Measurements from ENCODE around the gene TEX101. TPM values are rescaled to one million over a fixed set of nuclear protein-coding genes. Genes with fewer than 3 reads are reported as not detected.

Gene TEX101
- total and polyA plus RNA-seq, 2 experiments from 2014 or later, result not detected

- Histone ChIP-seq H3K36me3 (no peaks in the 10 kb centered on the region), H3K9me3 (ENCODE audit: low read depth) (no peaks in the 10 kb centered on the region), H3K4me1 (ENCODE audit: low read depth) (no peaks in the 10 kb centered on the region), H3K27me3 (peaks cover 12% of the 10 kb centered on the region), H3K4me3 (no peak overlapping the region), H3K27ac (no peak overlapping the region)
- no peak for TF ChIP-seq CTCF (IDR thresholded peaks at IDR 0.05; ENCODE audit: low read depth, low read length)
- DNase-seq (ENCODE audit: low read depth in 1 of 2, low spot score in 1 of 2), result no peak
Measured at GRCh38 chr19:43467276-43467675, 52.6 kb downstream of the TEX101 start.

- TF ChIP-seq CTCF (IDR thresholded peaks at IDR 0.05; ENCODE audit: low read depth, low read length), result no peak
- Histone ChIP-seq H3K4me1 (ENCODE audit: low read depth) (no peaks in the 10 kb centered on the region), H3K27ac (no peak overlapping the region), H3K9me3 (ENCODE audit: low read depth) (no peaks in the 10 kb centered on the region), H3K36me3 (no peaks in the 10 kb centered on the region), H3K4me3 (no peak overlapping the region), H3K27me3 (peaks cover 12% of the 10 kb centered on the region)
- peak in 1 of 2 donors; percentile 50 for DNase-seq (ENCODE audit: low read depth in 1 of 2, low spot score in 1 of 2)
Measured at GRCh38 chr19:43467730-43468129, 53.0 kb downstream of the TEX101 start.

Other genes with a start within 250 kb of the TEX101 start
- not detected in 2 replicates for gene PSG5, start 228.4 kb upstream of the TEX101 start, total RNA-seq
- gene PSG5, start 228.4 kb upstream of the TEX101 start, polyA plus RNA-seq, result not detected in 2 replicates
- not detected in 2 replicates for gene PSG4, start 209.3 kb upstream of the TEX101 start, total RNA-seq
- gene PSG4, start 209.3 kb upstream of the TEX101 start, polyA plus RNA-seq, result not detected in 2 replicates
- gene PSG9, start 145.4 kb upstream of the TEX101 start, total RNA-seq, result not detected in 2 replicates
- not detected in 2 replicates for gene PSG9, start 145.4 kb upstream of the TEX101 start, polyA plus RNA-seq
- not detected in 2 replicates for gene CD177, start 61.2 kb upstream of the TEX101 start, total RNA-seq
- gene CD177, start 61.2 kb upstream of the TEX101 start, polyA plus RNA-seq, result not detected in 2 replicates
- 0.67 and 3.2 TPM in 2 replicates for gene LYPD3, start 50.7 kb downstream of the TEX101 start, total RNA-seq
- gene LYPD3, start 50.7 kb downstream of the TEX101 start, polyA plus RNA-seq, result 0.73 and 3.5 TPM in 2 replicates
- gene PHLDB3, start 89.9 kb downstream of the TEX101 start, total RNA-seq, result 19.0 and 45.9 TPM in 2 replicates
- 11.2 and 20.0 TPM in 2 replicates for gene PHLDB3, start 89.9 kb downstream of the TEX101 start, polyA plus RNA-seq
- 35.0 and 46.5 TPM in 2 replicates for gene ETHE1, start 112.3 kb downstream of the TEX101 start, total RNA-seq
- gene ETHE1, start 112.3 kb downstream of the TEX101 start, polyA plus RNA-seq, result 31.6 and 41.7 TPM in 2 replicates
- gene ZNF575, start 118.3 kb downstream of the TEX101 start, total RNA-seq, result 1.8 TPM in 1 of 2 replicates, not detected in the other
- gene ZNF575, start 118.3 kb downstream of the TEX101 start, polyA plus RNA-seq, result 0.72 and 3.3 TPM in 2 replicates
- 82.5 and 85.3 TPM in 2 replicates for gene XRCC1, start 160.6 kb downstream of the TEX101 start, total RNA-seq
- gene XRCC1, start 160.6 kb downstream of the TEX101 start, polyA plus RNA-seq, result 52.0 and 52.7 TPM in 2 replicates
- gene PINLYP, start 160.9 kb downstream of the TEX101 start, total RNA-seq, result 9.2 and 12.1 TPM in 2 replicates
- 8.7 and 12.8 TPM in 2 replicates for gene PINLYP, start 160.9 kb downstream of the TEX101 start, polyA plus RNA-seq
- gene IRGQ, start 181.2 kb downstream of the TEX101 start, total RNA-seq, result 39.0 and 49.6 TPM in 2 replicates
- 21.1 and 22.4 TPM in 2 replicates for gene IRGQ, start 181.2 kb downstream of the TEX101 start, polyA plus RNA-seq
- gene ZNF576, start 181.7 kb downstream of the TEX101 start, total RNA-seq, result 12.5 and 12.6 TPM in 2 replicates
- 13.1 and 14.6 TPM in 2 replicates for gene ZNF576, start 181.7 kb downstream of the TEX101 start, polyA plus RNA-seq
- gene SRRM5, start 197.2 kb downstream of the TEX101 start, total RNA-seq, result 0.18 and 0.30 TPM in 2 replicates
- gene SRRM5, start 197.2 kb downstream of the TEX101 start, polyA plus RNA-seq, result 0.50 TPM in 1 of 2 replicates, not detected in the other
- gene ZNF428, start 204.7 kb downstream of the TEX101 start, total RNA-seq, result 87.2 and 135 TPM in 2 replicates
- gene ZNF428, start 204.7 kb downstream of the TEX101 start, polyA plus RNA-seq, result 134 and 207 TPM in 2 replicates
- 40.5 and 59.6 TPM in 2 replicates for gene CADM4, start 225.0 kb downstream of the TEX101 start, total RNA-seq
- gene CADM4, start 225.0 kb downstream of the TEX101 start, polyA plus RNA-seq, result 12.3 and 13.3 TPM in 2 replicates